Measurements from ENCODE around the gene HNRNPL.

- TF ChIP-seq CTCF (IDR thresholded peaks at IDR 0.05; ENCODE audit: low read length) = no peak
- no peak for TF ChIP-seq EZH2phosphoT487 (IDR thresholded peaks at IDR 0.05; ENCODE audit: low read length)
- TF ChIP-seq EZH2 (optimal IDR thresholded peaks at IDR 0.05; ENCODE audit: low read depth, low read length) = no peak
Observed at GRCh38 chr19:38889803-38890202, 40.0 kb upstream of the HNRNPL start.
